Neuronal stem cell (in vitro differentiated cells): Measurements from ENCODE around the gene SIRPB1.
"Not testable (repeated sequence)": the region's sequence is repeated elsewhere in the genome, so short reads cannot be mapped to it uniquely, and the experiment has no call there.

Experiments used
- DNase-seq: peaks from one replicate; pipeline ENCODE4 v3.0.0-alpha.2; 2013; ENCODE audit warnings: low spot score
- H2AFZ ChIP-seq: one replicate; pipeline ENCODE4 v1.6.1; 2013; ENCODE audit warnings: mild to moderate bottlenecking, low read length, inconsistent platforms
- H2AK5ac ChIP-seq: 2 replicates; pipeline ENCODE4 v1.6.1; 2013; ENCODE audit warnings: low read depth, mild to moderate bottlenecking, inconsistent platforms, low read length, moderate library complexity, mixed read lengths
- H2BK120ac ChIP-seq: 2 replicates; pipeline ENCODE4 v1.6.1; 2013; ENCODE audit warnings: low read depth, mild to moderate bottlenecking, inconsistent platforms, low read length, moderate library complexity, mixed read lengths
- H2BK12ac ChIP-seq: one replicate; pipeline ENCODE4 v1.6.1; 2013; ENCODE audit warnings: low read length, inconsistent platforms
- H2BK15ac ChIP-seq: 2 replicates; pipeline ENCODE4 v1.6.1; 2013; ENCODE audit warnings: mild to moderate bottlenecking, low read length, inconsistent platforms, mixed read lengths
- H2BK5ac ChIP-seq: one replicate; pipeline ENCODE4 v1.6.1; 2013; ENCODE audit warnings: inconsistent platforms, mild to moderate bottlenecking, low read length, moderate library complexity
- H3K14ac ChIP-seq: one replicate; pipeline ENCODE4 v1.6.1; 2013; ENCODE audit warnings: low read length, inconsistent platforms
- H3K18ac ChIP-seq: 2 replicates; pipeline ENCODE4 v1.6.1; 2013; ENCODE audit warnings: low read length, inconsistent platforms
- H3K23ac ChIP-seq: 2 replicates; pipeline ENCODE4 v1.6.1; 2013; ENCODE audit warnings: low read depth, mild to moderate bottlenecking, mixed read lengths, low read length, inconsistent platforms; ENCODE audit not compliant: poor library complexity
- H3K27ac ChIP-seq: replicated peaks from 3 replicates; pipeline ENCODE4 v1.5.1; 2013; ENCODE audit warnings: low read length, inconsistent platforms
- H3K27me3 ChIP-seq, 3 experiments: 2 replicates each; pipeline ENCODE4 v1.6.1; 2013; ENCODE audit warnings: low read length in 3 of 3, mild to moderate bottlenecking in 2 of 3, inconsistent platforms in 1 of 3, low read depth in 1 of 3, mixed read lengths in 1 of 3, moderate library complexity in 1 of 3; ENCODE audit not compliant: control insufficient read depth in 3 of 3, insufficient read depth in 3 of 3
- H3K36me3 ChIP-seq, 2 donors: replicated peaks in 1 of 2; 2 replicates each; pipeline ENCODE4 v1.6.1; 2013; ENCODE audit warnings: low read length in 2 of 2; ENCODE audit not compliant: control insufficient read depth in 2 of 2, insufficient read depth in 2 of 2
- H3K4ac ChIP-seq: 2 replicates; pipeline ENCODE4 v1.6.1; 2013; ENCODE audit warnings: inconsistent platforms, mild to moderate bottlenecking, low read length, moderate library complexity
- H3K4me1 ChIP-seq, 2 donors: 1 replicate in 1 of 2; 2 replicates in 1 of 2; pipeline ENCODE4 v1.6.1; 2013; ENCODE audit warnings: low read length in 2 of 2, low read depth in 1 of 2; ENCODE audit not compliant: control insufficient read depth in 2 of 2, insufficient read depth in 1 of 2
- H3K4me2 ChIP-seq: one replicate; pipeline ENCODE4 v1.6.1; 2013; ENCODE audit warnings: mild to moderate bottlenecking, low read length, inconsistent platforms; ENCODE audit not compliant: insufficient read depth, poor library complexity, severe bottlenecking
- H3K4me3 ChIP-seq, 2 donors: 2 replicates each; pipeline ENCODE4 v1.5.1; 2013; ENCODE audit warnings: low read length in 2 of 2, mild to moderate bottlenecking in 2 of 2, inconsistent platforms in 1 of 2, moderate library complexity in 1 of 2
- H3K79me1 ChIP-seq: one replicate; pipeline ENCODE4 v1.6.1; 2013; ENCODE audit warnings: low read depth, mild to moderate bottlenecking, inconsistent platforms, low read length, moderate library complexity
- H3K9ac ChIP-seq: one replicate; pipeline ENCODE4 v1.6.1; 2013; ENCODE audit warnings: mild to moderate bottlenecking, low read depth, low read length, inconsistent platforms; ENCODE audit not compliant: poor library complexity
- H3K9me3 ChIP-seq, 2 donors: replicated peaks in 1 of 2; 2 replicates each; pipeline versions ENCODE3 to v1.6.1; 2013; ENCODE audit warnings: low read length in 2 of 2, mild to moderate bottlenecking in 2 of 2, inconsistent platforms in 1 of 2, low read depth in 1 of 2, mixed read lengths in 1 of 2, moderate library complexity in 1 of 2; ENCODE audit not compliant: control insufficient read depth in 2 of 2, insufficient read depth in 1 of 2
- H4K8ac ChIP-seq: one replicate; pipeline ENCODE4 v1.6.1; 2013; ENCODE audit warnings: low read depth, mild to moderate bottlenecking, inconsistent platforms, low read length, moderate library complexity
- H4K91ac ChIP-seq: one replicate; pipeline ENCODE4 v1.6.1; 2013; ENCODE audit warnings: low read length, low read depth, mild to moderate bottlenecking, inconsistent platforms; ENCODE audit not compliant: poor library complexity
- WGBS, 2 donors: extraction: QIAGEN DNeasy Blood & Tissue Kit; methylation state at CpG; one replicate each; pipeline ENCODE4 v1.1.7; 2013; ENCODE audit warnings: missing lambda C conversion rate in 2 of 2, mixed read lengths in 1 of 2; ENCODE audit not compliant: insufficient read length in 2 of 2, insufficient replicate concordance in 1 of 2; ENCODE audit errors: extremely low coverage in 2 of 2; 5-methylcytosine and 5-hydroxymethylcytosine counted together

The SIRPB1 gene

GRCh38 chr20:1579488-1579887 is 40.3 kb downstream of the SIRPB1 start:
- no CpG with 5 or more reads among the region's 6 CpGs for WGBS, 2 donors
- Histone ChIP-seq H3K27me3 (no peaks in the 10 kb centered on the region), H2AK5ac (no peak overlapping the region), H3K14ac (no peak overlapping the region), H3K23ac (no peak overlapping the region), H2BK120ac (no peak overlapping the region), H3K18ac (no peak overlapping the region), H3K9ac (no peak overlapping the region), H3K4me2 (no peak overlapping the region), H2AFZ (no peak overlapping the region), H3K4ac (no peak overlapping the region), H3K9me3 (no peaks in the 10 kb centered on the region), H3K36me3 (no peaks in the 10 kb centered on the region), H3K4me1 (no peaks in the 10 kb centered on the region), H4K8ac (no peak overlapping the region), H2BK12ac (no peak overlapping the region), H2BK15ac (no peak overlapping the region), H2BK5ac (no peak overlapping the region), H3K27ac (no peak overlapping the region), H3K79me1 (no peaks in the 10 kb centered on the region), H4K91ac (no peak overlapping the region), H3K4me3 (no peak overlapping the region)
- DNase-seq = no peak

GRCh38 chr20:1577906-1578305 is 41.9 kb downstream of the SIRPB1 start:
- no peaks in the 10 kb centered on the region for H3K79me1 ChIP-seq
- H2BK5ac ChIP-seq = no peak overlapping the region
- H3K27ac ChIP-seq = no peak overlapping the region
- H4K8ac ChIP-seq = no peak overlapping the region
- no peak overlapping the region for H3K4me3 ChIP-seq
- no peak overlapping the region for H3K4me2 ChIP-seq
- H2BK15ac ChIP-seq = no peak overlapping the region
- H3K36me3 ChIP-seq = no peaks in the 10 kb centered on the region
- no peak overlapping the region for H3K4ac ChIP-seq
- H4K91ac ChIP-seq = no peak overlapping the region
- no peak overlapping the region for H2BK12ac ChIP-seq
- H3K27me3 ChIP-seq = no peaks in the 10 kb centered on the region
- H3K23ac ChIP-seq = no peak overlapping the region
- H3K4me1 ChIP-seq = no peaks in the 10 kb centered on the region
- H2BK120ac ChIP-seq = no peak overlapping the region
- H3K18ac ChIP-seq = no peak overlapping the region
- no peaks in the 10 kb centered on the region for H3K9me3 ChIP-seq
- no peak overlapping the region for H2AFZ ChIP-seq
- no peak for DNase-seq
- no peak overlapping the region for H3K9ac ChIP-seq
- no peak overlapping the region for H2AK5ac ChIP-seq
- H3K14ac ChIP-seq = peak overlapping the region; percentile 47
- no CpG with 5 or more reads among the region's 4 CpGs for WGBS, 2 donors

- H3K9ac ChIP-seq, H3K14ac ChIP-seq, H3K4ac ChIP-seq, DNase-seq, H4K8ac ChIP-seq, H4K91ac ChIP-seq, H2BK120ac ChIP-seq, H2BK12ac ChIP-seq, H2BK15ac ChIP-seq, H2BK5ac ChIP-seq, H2AK5ac ChIP-seq, H3K9me3 ChIP-seq, H3K4me2 ChIP-seq, H2AFZ ChIP-seq, H3K4me1 ChIP-seq, H3K36me3 ChIP-seq, H3K27ac ChIP-seq, H3K27me3 ChIP-seq, H3K4me3 ChIP-seq, H3K79me1 ChIP-seq, H3K18ac ChIP-seq, H3K23ac ChIP-seq: not testable (repeated sequence)
- WGBS, 2 donors = no CpG with 5 or more reads among the region's 2 CpGs
Measured at GRCh38 chr20:1577313-1577712, 42.5 kb downstream of the SIRPB1 start.

DNA sequence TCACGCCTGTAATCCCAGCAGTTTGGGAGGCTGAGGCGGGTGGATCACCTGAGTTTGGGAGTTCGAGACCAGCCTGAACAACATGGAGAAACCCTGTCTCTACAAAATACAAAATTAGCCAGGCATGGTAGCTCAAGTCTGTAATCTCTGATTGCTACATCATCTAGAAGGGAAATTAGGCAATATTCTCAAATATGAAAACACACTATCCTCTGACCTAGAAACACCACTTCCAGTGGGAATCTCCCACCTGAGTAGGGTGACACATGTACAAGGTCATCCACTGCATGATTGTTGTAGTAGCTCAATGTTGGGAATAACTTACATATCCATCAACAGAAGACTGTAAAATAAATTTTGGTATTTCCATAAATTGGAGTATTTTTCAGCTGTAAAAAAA is 43.2 kb downstream of the SIRPB1 start:
- H2BK5ac ChIP-seq = no peak overlapping the region
- no peaks in the 10 kb centered on the region for H3K9me3 ChIP-seq
- H3K36me3 ChIP-seq = no peaks in the 10 kb centered on the region
- H2AFZ ChIP-seq = no peak overlapping the region
- no peak overlapping the region for H4K8ac ChIP-seq
- no CpG with 5 or more reads among the region's 3 CpGs for WGBS, 2 donors
- H3K4me2 ChIP-seq = no peak overlapping the region
- no peak overlapping the region for H3K4me3 ChIP-seq
- H3K9ac ChIP-seq = no peak overlapping the region
- H2BK12ac ChIP-seq = no peak overlapping the region
- no peaks in the 10 kb centered on the region for H3K79me1 ChIP-seq
- H3K18ac ChIP-seq = no peak overlapping the region
- no peak overlapping the region for H3K23ac ChIP-seq
- no peak overlapping the region for H2AK5ac ChIP-seq
- no peak overlapping the region for H2BK120ac ChIP-seq
- H3K4me1 ChIP-seq = no peaks in the 10 kb centered on the region
- DNase-seq = no peak
- no peaks in the 10 kb centered on the region for H3K27me3 ChIP-seq
- no peak overlapping the region for H4K91ac ChIP-seq
- H3K27ac ChIP-seq = no peak overlapping the region
- no peak overlapping the region for H3K14ac ChIP-seq
- H2BK15ac ChIP-seq = no peak overlapping the region
- H3K4ac ChIP-seq = no peak overlapping the region
